T-cell (primary cell): ENCODE measurements around the gene SEPSECS. TPM values are rescaled to one million over a fixed set of nuclear protein-coding genes. Genes with fewer than 3 reads are reported as not detected.
A peak's percentile ranks its signal among the peaks of the same experiment; 100 is the strongest.

Experiments used
- ATAC-seq, 4 experiments: fragments of 200-7000 bp in 3 of 4; fragments of 150-1000 bp in 1 of 4; cut with Tn5 transposase; replicated peaks in 1 of 4; 1 replicate in 3 of 4; 2 replicates in 1 of 4; pipeline ENCODE4 v1.10.0; 2021; ENCODE audit warnings: moderate library complexity in 3 of 4, mild to moderate bottlenecking in 2 of 4, moderate number of reproducible peaks in 1 of 4
- CTCF ChIA-PET, 2 donors: fragments of 300-600 bp; sonication (Branson Sonifier 250); formaldehyde crosslinking; loops; one replicate each; lab custom pipeline; 2022; ENCODE audit warnings: antibody characterized with exemption in 2 of 2; lab: Charles Lee
- POLR2A ChIA-PET, 2 donors: fragments of 300-600 bp; sonication (Branson Sonifier 250); formaldehyde crosslinking; loops; one replicate each; lab custom pipeline; 2022; ENCODE audit warnings: antibody characterized with exemption in 2 of 2; lab: Charles Lee
- DNase-seq, 35 experiments: peaks; one replicate each; pipeline versions ENCODE4 v3.0.0 to v3.0.0-alpha.2; 2013 to 2023
- H3K27ac ChIP-seq: one replicate; pipeline ENCODE4 v1.5.1; 2013; ENCODE audit warnings: low read length
- H3K27me3 ChIP-seq, 2 experiments: replicated peaks in 1 of 2; 1 replicate in 1 of 2; 2 replicates in 1 of 2; pipeline versions ENCODE4 v1.6.1 to v1.7.0; 2013; ENCODE audit warnings: low read length in 1 of 2, mixed read lengths in 1 of 2; ENCODE audit not compliant: control insufficient read depth in 2 of 2, insufficient read depth in 2 of 2; ENCODE audit errors: extremely low read depth in 1 of 2
- H3K36me3 ChIP-seq, 2 donors: 1 replicate in 1 of 2; 2 replicates in 1 of 2; pipeline versions ENCODE4 v1.6.1 to v1.7.0; 2013; ENCODE audit warnings: low read length in 1 of 2; ENCODE audit not compliant: control insufficient read depth in 2 of 2, insufficient read depth in 1 of 2; ENCODE audit errors: extremely low read depth in 1 of 2
- H3K4me1 ChIP-seq, 2 experiments: 1 replicate in 1 of 2; 2 replicates in 1 of 2; pipeline versions ENCODE4 v1.6.1 to v1.7.0; 2013; ENCODE audit warnings: low read length in 2 of 2, mixed read lengths in 1 of 2; ENCODE audit not compliant: insufficient read depth in 2 of 2, control insufficient read depth in 1 of 2; ENCODE audit errors: extremely low read depth in 1 of 2
- H3K4me3 ChIP-seq, 2 donors: 1 replicate in 1 of 2; 2 replicates in 1 of 2; pipeline versions ENCODE4 v1.5.1 to v1.7.0; 2013; ENCODE audit warnings: mild to moderate bottlenecking in 2 of 2, low read length in 1 of 2, moderate library complexity in 1 of 2; ENCODE audit not compliant: control insufficient read depth in 1 of 2; ENCODE audit errors: extremely low read depth in 1 of 2
- H3K9me3 ChIP-seq: 2 replicates; pipeline ENCODE4 v1.7.0; 2013
- H3K27ac Mint-ChIP-seq, 2 donors: one replicate each; pipeline ENCODE4 v1.8.0; 2020 to 2021; ENCODE audit warnings: mild to moderate bottlenecking in 2 of 2, mixed read lengths in 2 of 2
- H3K27me3 Mint-ChIP-seq, 2 donors: one replicate each; pipeline ENCODE4 v1.8.0; 2021 to 2022; ENCODE audit warnings: mixed read lengths in 2 of 2
- H3K36me3 Mint-ChIP-seq: one replicate; pipeline ENCODE4 v1.8.0; 2021; ENCODE audit warnings: mixed read lengths
- H3K4me1 Mint-ChIP-seq, 3 donors: one replicate each; pipeline ENCODE4 v1.8.0; 2020 to 2022; ENCODE audit warnings: mixed read lengths in 3 of 3, mild to moderate bottlenecking in 1 of 3
- H3K4me3 Mint-ChIP-seq, 3 donors: one replicate each; pipeline ENCODE4 v1.8.0; 2020 to 2022; ENCODE audit warnings: mild to moderate bottlenecking in 3 of 3, mixed read lengths in 3 of 3, moderate library complexity in 3 of 3
- H3K9me3 Mint-ChIP-seq, 3 donors: one replicate each; pipeline ENCODE4 v1.8.0; 2020 to 2022; ENCODE audit warnings: mixed read lengths in 3 of 3
- WGBS: methylation state at CpG from one replicate; pipeline ENCODE4 v1.1.5; 2013; ENCODE audit warnings: missing lambda C conversion rate; ENCODE audit not compliant: insufficient coverage; 5-methylcytosine and 5-hydroxymethylcytosine counted together
- total RNA-seq, 35 experiments: library from RNA in 6 of 35; stranded (reverse) in 6 of 35; fragments of 120-200 nt in 1 of 35; gene quantifications; one replicate each; pipeline versions ENCODE4 v1.2.1 to v1.2.4 and lab custom pipeline; 2013 to 2026

The SEPSECS gene
- total RNA-seq, 5 donors from 2014 or later (not counting 1 experiment from before 2014, with no cell fraction given), result 12.4 to 16.2 (median 15.0) TPM

DNA sequence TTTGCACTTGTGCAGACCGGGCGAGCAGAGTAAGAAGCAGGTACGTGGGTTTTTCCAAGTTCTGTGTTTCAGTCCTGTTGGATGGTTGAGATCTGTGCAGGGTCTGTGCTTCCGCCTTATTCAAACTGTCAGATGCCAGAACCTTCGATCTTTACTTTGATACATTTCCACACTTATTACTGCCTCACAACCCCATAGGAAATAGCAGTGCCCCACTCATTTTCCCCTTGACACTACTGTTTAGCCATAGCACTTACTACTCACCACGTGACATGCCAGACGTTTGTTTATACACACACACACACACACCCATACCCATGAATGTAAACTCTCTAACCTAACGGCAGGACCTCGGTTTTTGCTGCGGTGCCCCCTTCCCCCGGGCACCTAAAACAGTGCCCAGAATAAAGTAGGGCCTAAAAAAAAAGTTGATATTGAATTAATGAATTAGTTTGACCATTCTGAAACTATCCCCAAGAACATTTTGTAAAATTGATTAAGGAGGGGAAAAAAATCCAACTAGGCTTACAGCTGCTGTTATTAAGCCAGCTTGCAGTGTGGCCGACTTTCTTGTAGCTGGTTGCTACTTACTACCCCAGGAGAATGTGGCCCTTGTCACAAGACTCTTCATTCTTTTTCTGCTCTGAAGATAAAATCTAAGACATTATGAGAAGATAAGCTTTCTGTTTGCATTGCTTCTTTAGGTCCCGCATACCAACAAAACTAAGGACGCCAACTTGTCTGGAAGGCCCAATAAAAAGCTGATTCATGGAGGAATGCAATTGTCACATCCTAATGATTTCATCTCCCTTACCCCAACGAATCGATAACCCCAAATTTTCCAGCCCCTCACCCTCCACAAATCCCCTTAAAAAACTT is 704 bp upstream of the SEPSECS start:
- Histone ChIP-seq H3K36me3 (peaks cover 4 to 7% of the 10 kb centered on the region in 2 donors), H3K4me1 (peaks cover 13 to 24% of the 10 kb centered on the region in 2 experiments), H3K9me3 (no peaks in the 10 kb centered on the region), H3K27me3 (no peaks in the 10 kb centered on the region), H3K27ac (peak overlapping the region; percentile 98), H3K4me3 (peak overlapping the region; percentile 91 to 95)
- Mint-ChIP-seq H3K9me3 (no peaks in the 10 kb centered on the region), H3K27me3 (no peaks in the 10 kb centered on the region), H3K4me1 (peaks cover 49 to 67% (median 60%) of the 10 kb centered on the region in 3 donors), H3K36me3 (peaks cover 28% of the 10 kb centered on the region), H3K4me3 (peak overlapping the region; percentile 88 to 93 (median 93)), H3K27ac (peak overlapping the region; percentile 97 to 98)
- WGBS, result 0% methylated on average over 3 of the region's 16 CpGs
- DNase-seq (peak in 2 of 35 experiments; percentile 5 to 26), ATAC-seq (peak in 3 of 4 experiments; percentile 21 to 47 (median 32))
- ChIA-PET CTCF (interaction anchor here (0.6 to 3.6 kb wide), 10 partner anchors 16 to 645 kb away, joined by 3 to 41 read pairs (median 4); partner anchors contain the start of genes PI4K2B (in 1 of the 2) and ZCCHC4 (in 1 of the 2)), POLR2A (interaction anchor here in 1 of 2 donors (0.6 to 1.7 kb wide), 7 partner anchors 17 to 685 kb away, joined by 3 to 6 read pairs (median 4); partner anchors contain the start of genes PI4K2B and ZCCHC4)

DNA sequence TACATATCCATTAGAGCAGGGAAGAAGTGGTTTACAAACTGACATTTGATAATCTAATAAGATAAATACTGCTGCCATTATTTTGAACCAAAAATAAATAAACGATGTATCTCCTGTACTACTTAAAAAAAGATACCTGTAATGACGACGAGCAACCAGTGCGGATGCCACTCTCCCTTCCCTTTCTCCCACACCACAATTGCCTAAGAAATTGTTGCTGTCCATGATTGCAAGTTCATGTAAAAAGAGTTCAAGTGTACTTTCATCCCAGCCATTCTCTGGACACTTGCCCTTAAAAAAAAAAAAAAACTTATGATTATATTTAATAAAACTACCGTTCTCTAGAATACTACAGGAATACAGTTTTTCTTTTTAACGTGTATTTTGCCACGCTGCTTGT is 1.4 kb downstream of the SEPSECS start:
- peaks cover 49 to 58% (median 50%) of the 10 kb centered on the region in 3 donors for H3K4me1 Mint-ChIP-seq

GRCh38 chr4:25157081-25157480 is 3.2 kb downstream of the SEPSECS start:
- POLR2A ChIA-PET, result interaction anchor here in 1 of 2 donors (0.6 kb wide), 1 partner anchor 1167 kb away, joined by 4 read pairs; no protein-coding TSS in a partner anchor
- Mint-ChIP-seq H3K27me3 (no peaks in the 10 kb centered on the region), H3K4me3 (no peak overlapping the region), H3K36me3 (peaks cover 18% of the 10 kb centered on the region), H3K27ac (no peak overlapping the region), H3K4me1 (peaks cover 32 to 43% (median 40%) of the 10 kb centered on the region in 3 donors), H3K9me3 (no peaks in the 10 kb centered on the region)
- no CpG with 5 or more reads among the region's 1 CpG for WGBS
- Histone ChIP-seq H3K4me1 (peaks cover 13 to 21% of the 10 kb centered on the region in 2 experiments), H3K27ac (no peak overlapping the region), H3K9me3 (no peaks in the 10 kb centered on the region), H3K4me3 (no peak overlapping the region), H3K27me3 (no peaks in the 10 kb centered on the region), H3K36me3 (peaks cover 0 to 10% of the 10 kb centered on the region in 2 donors)
- CTCF ChIA-PET, result interaction anchor here (0.7 to 1.1 kb wide), 3 partner anchors 25 to 155 kb away, joined by 3 to 4 read pairs (median 3); partner anchors contain the start of gene ZCCHC4 (in 1 of the 2)
- DNase-seq (no peak), ATAC-seq (no peak)

More for the DNA sequence above, 1.4 kb downstream of the SEPSECS start:
- Mint-ChIP-seq H3K27ac (peak overlapping the region; percentile 97 to 98), H3K36me3 (peaks cover 23% of the 10 kb centered on the region), H3K9me3 (no peaks in the 10 kb centered on the region), H3K27me3 (no peaks in the 10 kb centered on the region), H3K4me3 (peak overlapping the region; percentile 88 to 93 (median 93))
- Histone ChIP-seq H3K36me3 (peaks cover 0 to 10% of the 10 kb centered on the region in 2 donors), H3K4me1 (peaks cover 13 to 24% of the 10 kb centered on the region in 2 experiments), H3K4me3 (no peak overlapping the region), H3K9me3 (no peaks in the 10 kb centered on the region), H3K27ac (peak overlapping the region; percentile 98), H3K27me3 (no peaks in the 10 kb centered on the region)
- CTCF ChIA-PET, result interaction anchor here (0.6 to 1.4 kb wide), 3 partner anchors 15 to 145 kb away, joined by 3 to 4 read pairs (median 3); no protein-coding TSS in a partner anchor
- ATAC-seq (no peak), DNase-seq (no peak)
- POLR2A ChIA-PET, result interaction anchor here in 1 of 2 donors (0.6 to 1.7 kb wide), 2 partner anchors 153 to 636 kb away, joined by 4 to 6 read pairs; partner anchors contain the start of gene ZCCHC4
- WGBS, result no CpG with 5 or more reads among the region's 7 CpGs

DNA sequence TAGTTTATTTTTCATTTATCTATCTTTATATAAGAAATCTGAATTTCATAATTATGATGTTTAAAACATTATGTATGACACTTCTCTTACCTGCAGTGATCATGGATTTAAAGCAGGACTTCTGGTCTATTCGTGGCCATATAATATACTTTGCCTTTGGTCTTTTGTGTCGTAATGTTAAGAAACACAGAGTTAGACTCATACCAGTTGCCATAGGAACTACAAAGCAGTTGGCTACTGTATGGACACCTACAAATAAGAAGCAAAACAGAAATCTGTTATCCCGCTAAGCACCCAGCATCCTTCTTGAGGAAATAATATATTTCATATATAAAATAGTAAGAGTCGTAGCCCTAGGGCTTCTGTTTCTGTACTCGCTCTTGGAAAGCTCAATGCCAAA is 4.3 kb downstream of the SEPSECS start:
- no peak for ATAC-seq
- Mint-ChIP-seq H3K9me3 (no peaks in the 10 kb centered on the region), H3K27ac (no peak overlapping the region), H3K4me3 (no peak overlapping the region), H3K27me3 (no peaks in the 10 kb centered on the region), H3K36me3 (peaks cover 21% of the 10 kb centered on the region), H3K4me1 (peaks cover 21 to 32% (median 29%) of the 10 kb centered on the region in 3 donors)
- no peaks in the 10 kb centered on the region for H3K9me3 ChIP-seq
- no CpG with 5 or more reads among the region's 5 CpGs for WGBS
- H3K27me3 ChIP-seq, result no peaks in the 10 kb centered on the region
- CTCF ChIA-PET, result interaction anchor here in 1 of 2 donors (1.1 kb wide), 1 partner anchor 156 kb away, joined by 3 read pairs; the partner anchor contains the start of gene ZCCHC4
- POLR2A ChIA-PET, result interaction anchor here in 1 of 2 donors (0.5 kb wide), 1 partner anchor 581 kb away, joined by 3 read pairs; no protein-coding TSS in a partner anchor
- H3K36me3 ChIP-seq, result peaks cover 0 to 10% of the 10 kb centered on the region in 2 donors
- DNase-seq, result no peak
- no peak overlapping the region for H3K27ac ChIP-seq
- peaks cover 9 to 11% of the 10 kb centered on the region in 2 experiments for H3K4me1 ChIP-seq
- no peak overlapping the region for H3K4me3 ChIP-seq

DNA sequence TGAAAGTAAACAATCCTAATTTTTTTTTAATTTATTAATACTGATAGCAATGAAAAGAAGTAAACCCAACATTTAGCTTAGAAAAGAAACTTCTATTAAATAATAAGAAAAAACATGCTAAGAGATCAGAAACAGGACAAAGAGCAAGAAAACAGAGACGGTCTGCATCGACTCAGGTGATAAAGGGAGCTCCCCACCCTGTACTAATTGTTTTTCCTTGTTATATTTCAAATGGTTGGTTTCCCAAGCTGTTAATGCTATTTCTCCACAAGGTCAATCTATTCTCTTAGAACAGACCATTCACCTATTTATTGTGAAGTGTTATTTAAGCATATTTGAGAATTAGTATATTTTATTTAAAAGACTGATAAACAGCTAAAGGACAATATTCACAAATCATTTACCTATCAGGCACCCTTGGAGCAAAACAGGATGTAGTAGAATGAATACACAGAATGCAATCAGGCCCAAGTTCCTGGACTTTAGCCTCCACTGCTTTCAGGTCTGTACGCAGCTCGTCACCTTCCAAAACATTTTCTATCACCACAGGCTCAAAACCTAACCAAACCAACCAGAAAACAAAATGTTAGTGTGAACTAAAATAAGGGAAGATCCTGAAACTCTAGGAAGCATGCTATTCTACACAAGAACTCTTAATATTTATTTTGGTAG is 5.5 kb downstream of the SEPSECS start:
- no peak overlapping the region for H3K4me3 Mint-ChIP-seq
- Histone ChIP-seq H3K9me3 (no peaks in the 10 kb centered on the region), H3K36me3 (peaks cover 0 to 10% of the 10 kb centered on the region in 2 donors), H3K4me1 (peaks cover 6 to 9% of the 10 kb centered on the region in 2 experiments), H3K27ac (no peak overlapping the region), H3K4me3 (no peak overlapping the region), H3K27me3 (no peaks in the 10 kb centered on the region)
- ChIA-PET POLR2A (interaction anchor here in 1 of 2 donors (0.8 kb wide), 1 partner anchor 10 kb away, joined by 3 read pairs; no protein-coding TSS in a partner anchor), CTCF (interaction anchor here (1.3 to 1.5 kb wide), 2 partner anchors 157 to 158 kb away, joined by 4 read pairs; partner anchors contain the start of gene ZCCHC4 (in 1 of the 2))
- no CpG with 5 or more reads among the region's 4 CpGs for WGBS
- peaks cover 15 to 23% (median 21%) of the 10 kb centered on the region in 3 donors for H3K4me1 Mint-ChIP-seq
- no peak for ATAC-seq
- H3K27ac Mint-ChIP-seq, result peak overlapping the region in 1 of 2 donors; percentile 79
- H3K9me3 Mint-ChIP-seq, result no peaks in the 10 kb centered on the region
- H3K27me3 Mint-ChIP-seq, result no peaks in the 10 kb centered on the region
- H3K36me3 Mint-ChIP-seq, result peaks cover 30% of the 10 kb centered on the region
- DNase-seq, result no peak
